ENCODE measurements around the gene AGER.
"Not testable (repeated sequence)": the region's sequence is repeated elsewhere in the genome, so short reads cannot be mapped to it uniquely, and the experiment has no call there.

Gene AGER

DNA sequence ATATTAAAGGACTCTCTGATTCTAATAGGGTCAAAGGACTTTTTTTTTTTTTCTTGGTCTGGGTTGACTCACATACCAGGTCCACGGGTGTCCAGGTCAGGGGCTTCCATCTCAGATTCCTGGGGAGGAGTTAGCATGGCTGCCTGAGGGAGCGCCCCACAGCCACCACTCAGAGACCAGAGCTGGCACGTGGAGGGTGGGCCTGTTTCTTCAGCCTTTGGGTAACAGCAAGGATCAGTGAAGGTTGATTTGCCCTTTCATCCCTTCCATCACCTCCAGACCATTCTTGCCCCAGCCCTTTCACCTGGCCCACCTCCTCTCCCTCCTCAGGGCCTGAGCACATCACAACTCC is 14.3 kb upstream of the AGER start:
- DNase-seq: no peak

DNA sequence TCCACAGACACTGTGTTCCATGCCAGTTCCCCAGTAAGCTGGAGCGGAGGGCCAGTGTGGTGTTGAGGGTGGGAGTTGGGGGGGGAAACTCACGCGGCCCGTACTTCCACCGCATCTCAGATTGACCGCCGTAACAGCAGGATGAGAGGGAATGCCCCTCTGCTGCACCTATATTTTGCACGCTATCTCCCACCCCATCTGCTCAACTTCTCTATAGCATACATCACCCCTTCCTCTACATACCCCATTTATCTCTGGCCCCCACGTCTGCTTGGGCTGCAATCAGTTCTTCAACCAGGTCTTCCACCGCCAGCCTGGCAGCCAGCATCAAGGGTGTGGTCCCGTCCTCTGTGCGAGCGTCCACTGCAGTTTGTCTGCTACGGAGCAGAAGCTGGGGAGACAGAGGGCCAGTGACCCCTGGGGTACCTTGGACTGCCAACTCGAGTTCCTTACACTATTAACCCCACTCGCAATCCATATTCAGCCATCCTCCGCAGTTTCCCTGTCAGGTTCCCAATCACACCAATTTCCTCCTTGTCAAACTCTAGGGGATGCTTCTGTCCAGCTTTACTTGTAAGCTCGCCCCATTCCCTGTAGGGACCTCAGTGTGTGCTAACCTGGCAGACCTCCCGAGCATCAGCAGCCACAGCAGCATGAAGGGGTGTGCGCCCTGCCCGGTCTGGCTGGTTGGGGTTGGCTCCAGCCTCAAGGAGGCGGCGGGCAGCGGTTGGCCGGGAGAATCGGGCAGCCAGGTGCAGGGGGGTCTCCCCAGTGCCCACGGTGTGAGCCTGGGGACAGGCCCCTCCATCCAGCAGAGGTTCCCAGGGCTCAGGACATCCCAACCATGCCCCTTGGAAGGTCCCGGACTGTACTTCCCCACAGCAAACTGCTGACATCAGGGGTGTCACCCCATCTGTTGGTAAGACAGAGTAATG is 12.9 kb upstream of the AGER start:
- peak; percentile 67 for DNase-seq

DNA sequence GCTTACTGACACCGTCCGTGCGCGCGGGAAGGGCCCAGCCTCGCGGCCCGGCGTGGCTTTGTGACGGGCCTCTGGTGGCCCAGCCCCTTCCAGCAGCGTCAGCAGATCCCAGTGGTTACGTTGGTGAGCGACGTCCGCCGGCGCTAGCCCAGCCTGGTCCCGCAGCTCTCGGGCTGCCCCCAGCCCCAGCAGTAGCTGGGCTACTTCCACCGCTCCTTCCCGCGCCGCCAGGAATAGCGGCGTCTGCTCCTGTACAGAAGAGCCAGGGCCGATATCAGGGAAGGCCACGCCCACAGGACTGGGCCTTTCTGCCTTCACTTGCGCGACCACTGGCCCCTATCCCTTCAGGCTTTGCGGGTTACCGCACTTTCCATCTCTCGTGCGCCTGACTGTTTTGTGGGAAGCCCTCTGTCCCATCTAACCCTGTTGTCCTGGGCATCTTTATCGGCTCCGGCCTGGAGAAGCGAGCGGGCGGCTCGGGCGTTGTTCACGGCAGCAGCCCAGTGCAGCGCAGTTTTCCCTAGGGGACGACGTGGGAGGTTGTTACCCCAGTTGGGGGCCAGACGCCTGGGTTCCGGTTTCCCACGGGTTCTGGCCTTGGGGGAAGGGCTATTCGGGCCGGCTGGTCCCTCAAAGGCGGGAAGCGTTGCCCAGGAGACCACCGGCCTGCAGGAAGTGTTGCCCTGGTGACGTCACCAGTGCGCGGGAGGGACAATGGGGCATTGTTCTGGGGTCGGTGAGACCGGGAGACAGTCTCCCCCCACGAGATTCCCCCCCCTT is 12.0 kb upstream of the AGER start:
- peak; percentile 89 for DNase-seq

DNA sequence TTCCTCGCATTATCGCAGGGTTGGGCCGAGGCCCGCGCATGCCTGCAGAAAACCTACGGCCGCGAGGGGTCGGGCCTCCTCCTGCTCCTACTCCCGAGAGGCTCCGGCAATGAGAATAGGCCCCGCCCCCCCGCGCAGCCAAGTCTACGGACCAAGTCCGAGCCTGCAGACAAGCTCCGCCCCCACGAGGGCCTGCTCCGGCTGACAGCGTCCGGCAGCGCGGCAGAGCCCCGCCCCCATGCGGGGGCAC is 11.5 kb upstream of the AGER start:
- DNase-seq: peak; percentile 100

DNA sequence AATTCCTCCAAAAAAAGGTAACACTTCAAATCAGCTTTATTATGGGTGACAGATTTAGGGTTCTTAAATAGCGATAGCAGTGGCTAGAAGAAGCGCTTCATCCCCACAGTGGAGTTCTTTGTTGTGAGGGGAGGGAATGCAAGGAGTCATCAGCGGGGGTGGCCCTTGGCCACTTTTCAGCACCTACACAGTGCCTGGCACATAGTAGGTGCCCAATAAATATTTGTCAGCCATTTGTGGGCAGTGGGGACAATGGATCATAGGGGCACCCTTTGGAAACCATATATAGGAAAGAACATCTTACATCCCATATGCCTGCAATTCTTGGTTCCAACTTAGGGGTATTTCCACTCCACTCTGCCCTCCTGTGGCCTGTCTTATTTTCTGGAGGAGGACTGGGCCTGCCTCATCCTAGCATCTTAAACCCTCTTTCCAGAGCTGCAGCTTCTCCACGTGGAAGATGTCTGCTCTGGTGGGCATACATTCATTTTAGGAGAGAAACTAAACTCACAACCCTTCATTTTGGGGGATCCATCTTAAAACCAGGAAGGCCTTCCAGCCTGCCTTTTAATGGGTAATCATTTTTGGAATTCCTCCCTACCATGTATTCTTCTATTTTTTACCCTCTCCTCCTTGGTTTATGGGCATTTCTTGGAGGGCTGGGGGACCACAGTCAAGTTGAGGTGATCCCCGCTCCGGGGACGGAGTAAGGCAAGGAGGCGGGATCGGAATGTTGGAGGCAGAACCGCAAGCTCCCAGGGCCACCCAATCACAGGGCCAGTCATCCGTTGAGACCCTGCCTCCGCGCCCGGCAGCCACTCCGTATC is 11.0 kb upstream of the AGER start:
- DNase-seq: peak; percentile 85

DNA sequence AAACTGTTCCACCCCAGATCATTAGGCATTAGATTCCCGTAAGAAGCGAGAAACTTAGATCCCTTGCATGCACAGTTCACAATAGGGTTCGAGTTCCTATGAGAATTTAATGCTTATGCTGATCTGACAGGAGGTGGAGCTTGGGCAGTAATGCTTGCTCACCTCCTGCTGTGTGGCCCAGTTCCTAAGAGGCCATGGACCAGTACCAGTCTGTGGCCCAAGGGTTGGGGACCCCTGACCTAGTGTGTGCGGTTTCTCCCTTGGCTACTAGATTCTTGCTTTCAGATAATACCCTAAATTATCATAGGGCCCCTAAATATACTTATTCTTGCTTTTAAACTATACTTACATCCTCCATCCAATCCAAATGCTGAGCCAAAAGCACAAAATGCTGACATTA is 10.3 kb upstream of the AGER start:
- no peak for DNase-seq

DNA sequence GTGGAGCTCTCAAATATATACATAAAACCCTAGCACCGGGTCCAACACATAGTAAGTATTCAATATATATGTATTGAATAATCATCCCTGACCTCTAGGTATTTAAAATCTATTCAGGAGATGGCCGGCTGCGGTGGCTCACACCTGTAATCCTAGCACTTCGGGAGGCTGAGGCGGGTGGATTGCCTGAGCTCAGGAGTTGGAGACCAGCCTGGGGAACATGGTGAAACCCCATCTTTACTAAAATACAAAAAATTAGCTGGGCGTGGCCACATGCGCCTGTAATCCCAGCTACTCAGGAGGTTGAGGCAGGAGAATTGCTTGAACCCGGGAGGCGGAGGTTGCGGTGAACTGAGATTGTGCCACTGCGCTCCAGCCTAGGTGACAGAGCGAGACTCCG is 9.0 kb upstream of the AGER start:
- DNase-seq: not testable (repeated sequence)

DNA sequence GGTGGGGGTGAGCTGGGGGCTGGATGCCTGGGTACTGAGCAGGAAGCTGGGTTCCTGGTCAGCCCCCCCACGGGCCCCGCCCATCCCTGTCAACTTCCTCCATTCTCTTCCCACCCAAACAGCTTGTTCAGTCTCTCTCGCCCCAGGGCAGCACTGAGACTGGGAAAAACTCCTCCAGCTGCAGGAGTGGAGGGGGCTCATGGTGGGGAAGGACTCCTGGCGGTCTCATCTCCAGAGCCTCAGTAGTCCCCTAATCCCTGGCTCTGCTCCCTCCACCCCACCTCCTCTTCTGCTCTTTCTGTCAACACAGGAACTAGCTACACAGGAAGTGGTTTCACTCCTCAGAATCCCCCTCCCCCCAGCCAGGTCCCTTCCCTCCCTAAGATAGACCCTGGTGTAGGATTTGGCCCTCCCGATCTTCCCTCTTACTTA is 8.6 kb upstream of the AGER start, which contains the start of gene GPSM3:
GPSM3 (minus strand) TSS at position 36 of the 432 bp plus-strand sequence. CDS start 130 bp downstream, outside the sequence.
- peak; percentile 92 for DNase-seq

DNA sequence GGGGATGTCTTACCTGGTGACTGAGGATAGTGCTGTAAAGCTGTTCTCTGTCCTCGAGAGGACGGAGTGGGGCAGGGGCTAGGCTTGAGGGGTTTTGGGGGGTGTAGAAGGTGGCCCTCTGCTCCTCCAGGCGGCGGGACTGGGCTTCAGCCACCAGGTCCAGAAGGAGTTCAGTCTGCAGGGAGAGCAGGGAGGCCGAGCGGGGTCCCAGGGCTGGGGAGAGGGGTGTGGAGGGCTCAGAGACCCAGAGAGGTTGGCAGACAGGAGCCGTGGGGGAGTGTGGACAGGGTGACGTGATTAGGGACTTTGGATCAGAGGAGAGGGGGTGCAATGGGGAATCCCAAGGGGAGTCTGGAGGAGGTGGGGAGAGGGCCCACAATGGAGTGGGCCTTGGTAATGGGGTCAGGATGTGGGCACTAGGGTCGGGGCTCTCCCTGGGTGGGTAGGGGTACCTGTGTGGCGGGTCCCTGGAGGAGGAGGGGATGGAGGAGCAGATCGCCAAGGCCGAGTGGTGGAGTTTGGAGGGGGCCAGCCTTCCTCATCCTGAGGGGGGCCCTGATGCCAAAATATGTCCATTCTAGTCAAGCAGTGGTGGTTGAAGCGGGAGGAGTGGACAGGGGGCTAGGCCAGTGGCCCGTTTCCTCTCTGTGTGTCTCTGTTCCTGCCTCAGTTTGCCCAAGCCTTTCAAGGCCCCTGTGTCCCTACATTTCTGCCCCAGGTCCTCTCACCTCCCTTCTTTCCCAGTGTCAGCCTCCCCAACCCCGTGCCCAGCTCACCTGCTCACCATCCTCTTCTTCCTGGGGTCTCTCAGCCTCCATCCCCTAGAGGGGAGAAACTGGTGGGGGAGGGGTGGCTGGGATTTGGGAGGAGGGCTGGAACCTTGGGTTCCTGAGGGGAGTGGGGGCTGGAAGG is 7.9 kb upstream of the AGER start:
- DNase-seq: no peak

DNA sequence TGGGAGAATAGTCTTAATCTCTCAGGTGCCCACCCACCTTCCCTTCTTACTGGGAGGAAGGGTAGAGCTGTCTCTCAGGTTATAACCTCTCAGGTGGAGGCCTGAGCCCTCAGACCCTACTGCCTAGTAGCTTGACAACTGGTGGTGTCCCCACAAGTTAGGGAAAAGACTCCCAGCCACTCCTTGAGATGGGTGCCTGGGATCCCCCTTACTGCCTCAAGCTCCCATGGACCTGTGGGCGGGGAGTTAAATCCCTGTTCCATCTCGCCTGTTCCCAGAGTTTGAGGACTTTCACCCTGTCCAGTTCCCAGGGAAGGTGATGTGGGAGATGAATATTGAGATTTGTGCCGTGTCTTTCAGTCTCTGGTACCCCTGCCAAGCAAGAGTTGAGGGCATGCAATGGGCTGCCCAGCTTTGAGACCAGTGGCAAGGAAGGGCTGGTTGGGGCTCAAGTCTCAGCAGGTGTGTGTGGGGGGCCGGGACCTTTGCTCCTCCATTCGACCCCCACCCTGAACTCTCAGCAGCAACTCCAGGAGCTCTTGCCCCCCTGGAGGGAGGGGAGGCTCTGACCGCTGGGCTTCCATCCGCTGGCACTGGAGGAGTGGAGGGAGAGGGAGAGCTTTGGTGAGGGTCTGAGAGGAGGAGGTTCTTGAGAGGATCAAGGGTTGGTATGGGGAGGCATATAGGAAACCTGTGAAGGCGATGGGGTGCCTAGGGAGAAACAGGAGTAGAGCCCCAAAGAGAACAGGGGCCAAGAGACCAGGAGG is 7.0 kb upstream of the AGER start:
- no peak for DNase-seq

DNA sequence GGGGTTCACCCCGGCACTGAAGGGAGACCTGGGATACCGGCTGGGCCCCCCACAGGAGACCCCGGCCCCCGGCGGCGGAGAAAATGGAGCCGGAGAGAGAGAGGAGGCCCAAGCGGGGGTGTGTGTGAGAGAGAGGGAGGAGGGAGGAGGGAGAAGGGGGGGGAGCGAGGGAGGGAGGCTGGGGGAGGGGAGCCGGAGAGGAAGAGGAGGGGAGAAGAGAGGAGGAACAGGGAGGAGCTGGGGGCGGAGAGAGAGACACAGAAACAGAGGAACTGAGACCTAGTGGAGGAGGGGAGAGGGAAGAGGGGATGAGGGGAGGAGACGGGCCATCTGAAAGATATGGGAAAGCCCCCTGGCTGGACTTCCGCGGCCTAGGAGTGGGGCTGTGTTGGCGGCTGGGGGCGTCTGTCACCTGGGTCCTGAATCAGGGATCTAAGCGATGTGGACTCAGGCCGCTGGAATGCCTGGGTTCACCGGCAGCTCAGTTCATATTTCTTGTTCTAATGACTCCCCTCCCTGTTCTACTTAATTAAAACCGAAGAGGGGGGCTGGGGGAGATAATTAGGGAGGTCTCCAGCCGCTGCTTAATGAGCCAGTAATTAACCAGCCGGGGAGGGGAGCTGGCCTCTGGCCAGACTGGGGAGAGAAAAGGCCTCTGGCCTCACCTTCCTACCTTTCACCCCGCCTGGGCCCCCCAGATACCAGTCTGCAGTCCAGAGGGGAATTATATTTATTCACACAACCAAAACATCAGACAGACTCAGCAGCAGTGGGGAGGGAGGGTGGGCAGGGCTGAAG is 6.2 kb upstream of the AGER start, which contains the start of gene PBX2:
PBX2 (minus strand) TSS at position 149 of the 798 bp plus-strand sequence. CDS start 287 bp downstream, outside the sequence.
- peak; percentile 98 for DNase-seq

DNA sequence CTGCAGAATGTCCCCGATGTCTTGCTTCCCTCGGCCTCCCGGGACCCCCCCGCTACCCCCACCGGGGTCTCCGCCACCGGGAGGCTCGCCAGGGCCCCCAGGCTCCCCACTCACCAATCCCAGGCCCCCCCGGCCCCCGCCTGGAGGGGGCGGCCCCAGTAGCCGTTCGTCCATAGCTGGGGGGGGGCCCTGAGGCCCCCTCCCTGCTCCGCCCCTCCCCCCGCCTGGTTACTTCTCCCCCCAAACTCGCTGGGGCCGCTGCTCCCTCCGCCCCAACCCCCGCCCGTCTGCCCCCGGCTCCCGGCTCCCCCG is 5.6 kb upstream of the AGER start:
- no peak for DNase-seq

DNA sequence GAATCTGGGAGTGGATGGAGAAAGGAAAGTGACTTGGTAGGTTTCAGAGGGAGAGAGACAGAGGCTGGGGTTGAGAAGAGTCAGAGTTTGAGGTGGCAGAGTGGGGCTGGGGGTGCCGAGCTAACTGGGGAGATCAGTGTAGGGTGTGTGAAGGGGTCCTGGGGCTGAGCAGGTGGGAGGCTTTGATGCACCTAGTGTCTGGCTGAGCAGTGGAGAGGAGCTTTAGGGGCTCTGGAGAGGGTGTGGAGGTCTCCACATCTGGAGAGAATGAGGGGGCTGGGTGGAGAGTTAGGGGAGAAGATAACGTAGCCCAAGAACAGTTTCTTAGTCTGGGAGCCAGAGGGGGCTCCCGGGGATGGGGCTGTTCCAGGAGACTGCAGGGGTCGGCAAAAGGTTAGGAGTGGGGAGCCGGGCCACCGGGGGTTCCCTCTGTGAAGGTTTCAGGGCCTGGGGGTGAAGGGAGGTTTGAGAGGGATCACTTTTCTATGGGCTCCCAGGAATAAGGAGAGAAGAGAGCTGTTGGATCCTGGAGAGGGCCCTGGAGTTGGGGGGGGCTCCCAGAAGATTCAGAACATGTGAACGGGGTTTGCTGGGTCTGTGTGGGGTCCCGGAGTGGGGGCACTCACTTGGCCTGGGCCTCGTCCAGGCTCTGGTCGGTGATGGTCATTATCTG is 5.2 kb upstream of the AGER start:
- DNase-seq: no peak

DNA sequence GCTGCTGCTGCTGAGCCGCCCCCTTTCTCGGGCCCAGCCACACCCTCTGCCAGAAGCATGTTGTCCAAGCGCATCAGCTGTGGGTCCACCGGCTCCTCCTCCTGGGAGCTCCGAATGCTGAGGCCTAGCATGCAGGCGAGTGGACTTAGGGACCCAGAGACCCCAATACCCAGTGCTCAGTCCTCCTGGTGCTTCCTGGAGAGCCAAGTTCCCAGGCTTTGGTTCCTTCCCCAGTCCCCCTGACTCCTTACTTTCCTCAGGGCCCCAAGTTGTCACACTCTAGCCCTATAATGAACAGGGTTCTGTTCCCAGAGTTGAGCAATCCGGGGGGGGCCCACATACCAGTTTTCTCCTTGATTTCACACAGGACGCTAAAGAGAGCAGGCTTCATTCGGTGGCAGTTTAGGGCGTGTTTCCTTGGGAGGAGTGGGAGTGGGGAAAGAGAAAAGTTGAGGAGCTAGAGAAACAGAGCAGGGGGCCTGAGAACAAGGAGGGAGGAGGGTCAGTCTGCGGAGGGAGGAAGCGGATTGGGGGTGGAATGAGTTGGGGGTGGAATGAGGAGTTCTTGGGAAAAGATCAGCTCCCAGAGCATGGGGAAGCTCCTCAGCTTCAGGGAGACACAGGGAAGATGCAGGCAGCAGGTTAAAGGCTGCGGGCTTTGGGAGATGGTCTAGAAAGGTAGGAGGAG is 4.5 kb upstream of the AGER start:
- DNase-seq: no peak

DNA sequence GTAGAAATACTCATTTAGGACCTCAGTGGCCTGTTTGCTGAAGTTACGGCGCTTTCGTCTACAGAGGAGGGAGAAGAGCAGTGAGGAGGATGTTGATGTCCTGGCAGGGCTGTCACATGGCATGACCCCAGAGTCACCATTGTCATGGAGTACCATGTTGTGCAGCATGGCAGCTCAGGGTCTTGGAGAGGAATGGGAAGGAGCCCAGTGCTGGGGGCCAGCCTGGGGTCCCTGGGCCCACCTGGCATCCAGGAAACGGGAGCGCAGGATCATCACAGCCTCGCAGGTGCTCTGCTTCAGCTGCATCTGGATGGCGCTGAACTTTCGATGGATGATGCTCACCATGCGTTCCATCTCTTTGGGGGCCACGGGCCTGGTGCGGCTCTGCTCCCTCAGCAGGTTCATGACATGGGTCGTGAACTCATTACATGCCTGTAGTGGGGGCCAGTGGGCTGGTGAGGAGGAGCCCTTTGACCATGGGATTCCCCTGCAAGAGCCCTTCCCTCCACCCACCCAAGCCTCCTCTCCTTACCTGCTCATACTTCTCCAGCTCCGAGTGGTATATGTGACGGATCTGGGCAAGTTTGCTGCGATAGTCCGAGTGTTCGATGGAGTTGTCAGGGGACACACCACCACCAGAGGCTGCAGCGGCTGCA is 3.8 kb upstream of the AGER start:
- not testable (repeated sequence) for DNase-seq

DNA sequence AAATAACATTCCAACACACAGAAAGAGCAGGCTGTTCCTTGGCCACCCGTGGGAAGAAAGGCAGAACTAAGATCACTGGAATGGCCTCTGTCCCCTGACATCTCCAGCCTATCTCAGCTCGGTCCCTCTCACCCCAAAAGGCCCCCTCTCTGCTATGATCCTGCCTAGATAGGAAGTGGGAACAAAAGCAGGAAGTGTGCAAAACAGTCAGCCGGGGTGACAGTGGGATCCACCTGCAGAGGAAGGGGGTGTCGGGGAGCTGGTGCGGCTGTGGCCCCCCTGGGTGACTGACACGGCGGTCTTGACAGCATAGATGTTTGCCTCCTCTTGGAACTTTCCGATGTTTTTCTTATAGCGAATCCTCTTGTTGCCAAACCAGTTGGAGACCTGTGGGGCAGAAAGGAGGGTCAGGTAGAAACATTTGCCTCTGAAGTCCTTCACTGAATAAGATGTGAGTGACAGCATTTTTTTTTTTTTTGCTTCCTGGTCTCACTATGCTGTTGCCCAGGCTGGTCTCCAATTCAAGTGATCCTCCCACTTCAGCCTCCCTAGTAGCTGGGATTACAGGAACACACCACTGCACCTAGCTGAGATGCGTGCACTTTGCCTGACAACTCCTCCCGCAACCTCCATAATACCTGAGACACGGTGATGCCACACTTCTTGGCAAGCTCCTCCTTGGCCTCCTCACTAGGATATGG is 3.1 kb upstream of the AGER start:
- no peak for DNase-seq

DNA sequence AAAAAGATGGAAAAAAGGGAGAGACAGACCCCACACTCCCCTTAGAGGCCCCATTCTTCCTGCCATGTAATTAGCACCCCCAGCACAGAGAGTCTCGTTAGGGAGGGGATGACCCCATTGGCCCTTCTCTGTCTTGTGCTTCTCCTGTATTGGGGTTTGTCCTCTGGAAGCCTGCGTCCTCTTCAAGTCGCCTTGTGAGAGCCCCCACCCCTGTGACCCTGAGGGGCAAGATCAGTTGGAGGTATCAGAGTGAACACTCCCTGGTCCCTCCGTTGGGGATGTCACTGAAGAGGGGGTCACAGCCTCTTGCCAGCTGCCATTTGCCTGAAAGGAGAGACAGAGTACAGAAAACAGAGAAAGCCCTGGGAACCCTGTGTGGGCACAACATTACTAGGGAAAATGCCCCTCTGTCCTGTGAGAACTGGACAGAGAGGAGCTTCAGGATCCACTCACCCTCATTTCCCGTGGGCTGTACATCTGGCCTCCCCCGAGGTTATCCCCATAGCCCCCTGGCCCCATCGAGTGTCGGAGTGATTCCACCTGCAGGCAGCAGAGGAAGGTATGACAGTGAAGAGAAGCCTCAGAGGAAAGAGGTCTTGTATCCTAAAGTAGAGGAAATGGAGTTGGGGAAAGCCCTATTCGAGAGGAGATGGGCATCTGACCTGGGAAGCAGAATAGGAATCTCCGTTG is 2.2 kb upstream of the AGER start:
- DNase-seq: not testable (repeated sequence)

All from hematopoietic multipotent progenitor cell treated with erythropoietin and hydrocortisone succinate and interleukin-3 and kit ligand, for 4 days (in vitro differentiated cells).